GM12878 (cell line): Measurements from ENCODE around the gene LEUTX. TPM values are rescaled to one million over a fixed set of nuclear protein-coding genes. Genes with fewer than 3 reads are reported as not detected.
A peak's percentile ranks its signal among the peaks of the same experiment; 100 is the strongest.

Experiments used
- CBFB ChIP-seq: IDR thresholded peaks from 2 replicates; pipeline ENCODE4 v1.6.1; 2016; ENCODE audit warnings: antibody characterized with exemption, low read depth
- ESRRA ChIP-seq: IDR thresholded peaks from 2 replicates; pipeline ENCODE4 v1.6.1; 2012; ENCODE audit warnings: mild to moderate bottlenecking, low read length, improper control_type of control experiment
- ETV6 ChIP-seq, 2 experiments: fragments of 450-650 bp in 1 of 2; IDR thresholded peaks in 1 of 2; conservative IDR thresholded peaks in 1 of 2; 2 replicates each; pipeline ENCODE4 v1.6.1; 2014; ENCODE audit warnings: antibody characterized with exemption in 1 of 2, borderline replicate concordance in 1 of 2, low read depth in 1 of 2, mild to moderate bottlenecking in 1 of 2, moderate library complexity in 1 of 2
- EZH2 ChIP-seq: IDR thresholded peaks from 2 replicates; pipeline ENCODE4 v1.6.1; 2012; ENCODE audit warnings: low read depth, mild to moderate bottlenecking, control low read depth, inconsistent platforms, low read length, borderline replicate concordance; ENCODE audit not compliant: control insufficient read depth
- GABPA ChIP-seq: IDR thresholded peaks from 2 replicates; pipeline ENCODE4 v1.6.1; 2014; ENCODE audit warnings: antibody characterized with exemption, low read depth, mild to moderate bottlenecking, inconsistent platforms
- HDAC6 ChIP-seq: fragments of 200-600 bp; sonication (generic); IDR thresholded peaks from one replicate; pipeline ENCODE4 v1.8.0; 2017; ENCODE audit warnings: antibody characterized with exemption; ENCODE audit not compliant: unreplicated experiment
- IKZF1 ChIP-seq: fragments of 450-650 bp; conservative IDR thresholded peaks from 2 replicates; pipeline ENCODE4 v1.6.1; 2017; ENCODE audit warnings: antibody characterized with exemption, mild to moderate bottlenecking
- JUND ChIP-seq: IDR thresholded peaks from 2 replicates; pipeline ENCODE4 v1.6.1; 2012; ENCODE audit warnings: low read depth, mild to moderate bottlenecking, low read length, improper control_type of control experiment, moderate library complexity
- NFIC ChIP-seq: IDR thresholded peaks from 2 replicates; pipeline ENCODE4 v1.6.1; 2012; ENCODE audit warnings: low read depth, mild to moderate bottlenecking, inconsistent platforms, low read length, moderate library complexity
- RB1 ChIP-seq: fragments of 450-650 bp; formaldehyde crosslinking; IDR thresholded peaks from 2 replicates; pipeline ENCODE4 v1.6.1; 2017; ENCODE audit warnings: mild to moderate bottlenecking, borderline replicate concordance
- SRF ChIP-seq, 2 experiments: IDR thresholded peaks; 2 replicates each; pipeline ENCODE4 v1.6.1; 2011; ENCODE audit warnings: low read depth in 2 of 2, low read length in 2 of 2, mild to moderate bottlenecking in 1 of 2, moderate library complexity in 1 of 2
- SUZ12 ChIP-seq: fragments of 200-600 bp; sonication (generic); IDR thresholded peaks from one replicate; pipeline ENCODE4 v1.6.1; 2018; ENCODE audit warnings: antibody characterized with exemption, mild to moderate bottlenecking; ENCODE audit not compliant: unreplicated experiment
- polyA plus RNA-seq, 11 experiments: library from polyadenylated mRNA; depleted of rRNA in 4 of 11; unstranded in 6 of 11; stranded (reverse) in 5 of 11; fragments of >200 nt; fragmentation: Nextera tagmentation in 4 of 11; fragmentation: Illumina TruSeq in 1 of 11; extraction: Ambion mirVana in 4 of 11; extraction: Trizol in 1 of 11; gene quantifications; 1 replicate in 1 of 11; 2 replicates in 10 of 11; pipeline versions ENCODE4 v1.2.1 to v1.2.3, GENCODE V29; 2011 to 2016; ENCODE audit warnings: inconsistent platforms in 2 of 11, missing spikeins in 2 of 11, low read depth in 1 of 11
- total RNA-seq, 4 experiments: library from RNA; depleted of rRNA in 3 of 4; stranded (reverse); fragments of >200 nt in 3 of 4; fragmentation: Illumina TruSeq in 1 of 4; extraction: Trizol in 1 of 4; gene quantifications; 2 replicates each; pipeline versions ENCODE4 v1.2.1 to v1.2.3, GENCODE V29; 2013 to 2021
- TF ChIP-seq, protein P1 (sequence below): IDR thresholded peaks from 2 replicates; pipeline ENCODE4 v1.6.1; 2011; ENCODE audit warnings: mild to moderate bottlenecking, low read depth, low read length, moderate library complexity; ENCODE audit not compliant: insufficient replicate concordance
- TF ChIP-seq, protein P2 (sequence below): IDR thresholded peaks from 2 replicates; pipeline ENCODE4 v1.6.1; 2012; ENCODE audit warnings: improper control_type of control experiment, low read depth, low read length; ENCODE audit not compliant: insufficient replicate concordance
- TF ChIP-seq, protein P3 (sequence below): fragments of 450-650 bp; formaldehyde crosslinking; IDR thresholded peaks from 2 replicates; pipeline ENCODE4 v1.4.0; 2020; ENCODE audit warnings: mild to moderate bottlenecking, moderate library complexity
- TF ChIP-seq, protein P4 (sequence below): IDR thresholded peaks from 2 replicates; pipeline ENCODE4 v1.6.1; 2011; ENCODE audit warnings: low read depth, low read length, improper control_type of control experiment, borderline replicate concordance

Gene LEUTX
- total and polyA plus RNA-seq, 10 of the 15 experiments (the other 5 are each of a cell fraction or from before 2014, with no cell fraction given) = 0.29 to 0.46 (median 0.40) TPM; not detected in 4

DNA sequence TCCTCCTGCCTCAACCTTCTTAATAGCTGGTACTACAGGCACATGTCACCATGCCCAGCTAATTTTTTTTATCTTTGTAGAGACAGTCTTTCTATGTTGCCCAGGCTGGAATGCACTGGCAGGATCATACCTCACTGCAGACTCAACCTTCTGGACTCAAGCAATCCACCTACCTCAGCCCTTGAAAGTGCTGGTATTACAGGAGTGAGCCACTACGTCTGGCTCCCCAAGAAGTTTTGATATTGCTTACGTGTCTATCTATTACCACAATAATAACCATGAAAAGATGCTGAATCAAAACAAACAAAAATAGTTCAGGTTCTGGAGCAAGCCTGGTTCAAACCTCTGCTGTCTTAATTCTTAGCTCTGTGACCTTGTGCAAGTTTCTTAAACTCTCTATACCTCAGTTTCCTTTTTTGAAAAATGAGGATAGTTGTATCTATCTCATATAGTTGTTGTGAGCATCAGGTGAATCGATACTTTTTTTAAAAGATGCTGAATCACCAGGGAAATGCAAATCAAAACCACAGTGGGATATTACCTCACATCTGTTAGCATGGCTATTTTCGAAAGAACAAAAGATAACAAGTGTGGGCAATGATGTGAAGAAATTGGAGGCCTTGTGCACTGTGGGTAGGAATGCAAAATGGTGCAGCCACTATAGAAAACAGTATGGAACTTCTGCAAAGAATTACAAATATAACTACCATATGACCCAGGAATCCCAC is 19.0 kb upstream of the LEUTX start (continued):
- TF ChIP-seq, protein P1, sequence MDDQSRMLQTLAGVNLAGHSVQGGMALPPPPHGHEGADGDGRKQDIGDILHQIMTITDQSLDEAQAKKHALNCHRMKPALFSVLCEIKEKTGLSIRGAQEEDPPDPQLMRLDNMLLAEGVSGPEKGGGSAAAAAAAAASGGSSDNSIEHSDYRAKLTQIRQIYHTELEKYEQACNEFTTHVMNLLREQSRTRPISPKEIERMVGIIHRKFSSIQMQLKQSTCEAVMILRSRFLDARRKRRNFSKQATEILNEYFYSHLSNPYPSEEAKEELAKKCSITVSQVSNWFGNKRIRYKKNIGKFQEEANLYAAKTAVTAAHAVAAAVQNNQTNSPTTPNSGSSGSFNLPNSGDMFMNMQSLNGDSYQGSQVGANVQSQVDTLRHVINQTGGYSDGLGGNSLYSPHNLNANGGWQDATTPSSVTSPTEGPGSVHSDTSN = no peak
- TF ChIP-seq JUND (no peak), EZH2 (no peak), IKZF1 (0 out of 2 replicates have a peak, but pooled peaks have one; percentile 61), NFIC (peak; percentile 87), SRF (IDR thresholded peaks at IDR 0.05; ENCODE audit: low read depth in 2 of 2, low read length in 2 of 2) (no peak), GABPA (0 out of 2 replicates have a peak, but pooled peaks have one; percentile 11), SUZ12 (no peak), CBFB (0 out of 2 replicates have a peak, but pooled peaks have one; percentile 54), HDAC6 (no peak), RB1 (no peak), ESRRA (no peak), ETV6 (conservative IDR thresholded peaks at IDR 0.05 in 1 of 2, IDR thresholded peaks at IDR 0.05 in 1 of 2; ENCODE audit: borderline replicate concordance in 1 of 2, low read depth in 1 of 2) (peak in 1 of 2 experiments; percentile 71; a peak in 1 of 4 replicates)
- TF ChIP-seq, protein P2, sequence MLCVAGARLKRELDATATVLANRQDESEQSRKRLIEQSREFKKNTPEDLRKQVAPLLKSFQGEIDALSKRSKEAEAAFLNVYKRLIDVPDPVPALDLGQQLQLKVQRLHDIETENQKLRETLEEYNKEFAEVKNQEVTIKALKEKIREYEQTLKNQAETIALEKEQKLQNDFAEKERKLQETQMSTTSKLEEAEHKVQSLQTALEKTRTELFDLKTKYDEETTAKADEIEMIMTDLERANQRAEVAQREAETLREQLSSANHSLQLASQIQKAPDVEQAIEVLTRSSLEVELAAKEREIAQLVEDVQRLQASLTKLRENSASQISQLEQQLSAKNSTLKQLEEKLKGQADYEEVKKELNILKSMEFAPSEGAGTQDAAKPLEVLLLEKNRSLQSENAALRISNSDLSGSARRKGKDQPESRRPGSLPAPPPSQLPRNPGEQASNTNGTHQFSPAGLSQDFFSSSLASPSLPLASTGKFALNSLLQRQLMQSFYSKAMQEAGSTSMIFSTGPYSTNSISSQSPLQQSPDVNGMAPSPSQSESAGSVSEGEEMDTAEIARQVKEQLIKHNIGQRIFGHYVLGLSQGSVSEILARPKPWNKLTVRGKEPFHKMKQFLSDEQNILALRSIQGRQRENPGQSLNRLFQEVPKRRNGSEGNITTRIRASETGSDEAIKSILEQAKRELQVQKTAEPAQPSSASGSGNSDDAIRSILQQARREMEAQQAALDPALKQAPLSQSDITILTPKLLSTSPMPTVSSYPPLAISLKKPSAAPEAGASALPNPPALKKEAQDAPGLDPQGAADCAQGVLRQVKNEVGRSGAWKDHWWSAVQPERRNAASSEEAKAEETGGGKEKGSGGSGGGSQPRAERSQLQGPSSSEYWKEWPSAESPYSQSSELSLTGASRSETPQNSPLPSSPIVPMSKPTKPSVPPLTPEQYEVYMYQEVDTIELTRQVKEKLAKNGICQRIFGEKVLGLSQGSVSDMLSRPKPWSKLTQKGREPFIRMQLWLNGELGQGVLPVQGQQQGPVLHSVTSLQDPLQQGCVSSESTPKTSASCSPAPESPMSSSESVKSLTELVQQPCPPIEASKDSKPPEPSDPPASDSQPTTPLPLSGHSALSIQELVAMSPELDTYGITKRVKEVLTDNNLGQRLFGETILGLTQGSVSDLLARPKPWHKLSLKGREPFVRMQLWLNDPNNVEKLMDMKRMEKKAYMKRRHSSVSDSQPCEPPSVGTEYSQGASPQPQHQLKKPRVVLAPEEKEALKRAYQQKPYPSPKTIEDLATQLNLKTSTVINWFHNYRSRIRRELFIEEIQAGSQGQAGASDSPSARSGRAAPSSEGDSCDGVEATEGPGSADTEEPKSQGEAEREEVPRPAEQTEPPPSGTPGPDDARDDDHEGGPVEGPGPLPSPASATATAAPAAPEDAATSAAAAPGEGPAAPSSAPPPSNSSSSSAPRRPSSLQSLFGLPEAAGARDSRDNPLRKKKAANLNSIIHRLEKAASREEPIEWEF = peak; percentile 84
- TF ChIP-seq, protein P3, sequence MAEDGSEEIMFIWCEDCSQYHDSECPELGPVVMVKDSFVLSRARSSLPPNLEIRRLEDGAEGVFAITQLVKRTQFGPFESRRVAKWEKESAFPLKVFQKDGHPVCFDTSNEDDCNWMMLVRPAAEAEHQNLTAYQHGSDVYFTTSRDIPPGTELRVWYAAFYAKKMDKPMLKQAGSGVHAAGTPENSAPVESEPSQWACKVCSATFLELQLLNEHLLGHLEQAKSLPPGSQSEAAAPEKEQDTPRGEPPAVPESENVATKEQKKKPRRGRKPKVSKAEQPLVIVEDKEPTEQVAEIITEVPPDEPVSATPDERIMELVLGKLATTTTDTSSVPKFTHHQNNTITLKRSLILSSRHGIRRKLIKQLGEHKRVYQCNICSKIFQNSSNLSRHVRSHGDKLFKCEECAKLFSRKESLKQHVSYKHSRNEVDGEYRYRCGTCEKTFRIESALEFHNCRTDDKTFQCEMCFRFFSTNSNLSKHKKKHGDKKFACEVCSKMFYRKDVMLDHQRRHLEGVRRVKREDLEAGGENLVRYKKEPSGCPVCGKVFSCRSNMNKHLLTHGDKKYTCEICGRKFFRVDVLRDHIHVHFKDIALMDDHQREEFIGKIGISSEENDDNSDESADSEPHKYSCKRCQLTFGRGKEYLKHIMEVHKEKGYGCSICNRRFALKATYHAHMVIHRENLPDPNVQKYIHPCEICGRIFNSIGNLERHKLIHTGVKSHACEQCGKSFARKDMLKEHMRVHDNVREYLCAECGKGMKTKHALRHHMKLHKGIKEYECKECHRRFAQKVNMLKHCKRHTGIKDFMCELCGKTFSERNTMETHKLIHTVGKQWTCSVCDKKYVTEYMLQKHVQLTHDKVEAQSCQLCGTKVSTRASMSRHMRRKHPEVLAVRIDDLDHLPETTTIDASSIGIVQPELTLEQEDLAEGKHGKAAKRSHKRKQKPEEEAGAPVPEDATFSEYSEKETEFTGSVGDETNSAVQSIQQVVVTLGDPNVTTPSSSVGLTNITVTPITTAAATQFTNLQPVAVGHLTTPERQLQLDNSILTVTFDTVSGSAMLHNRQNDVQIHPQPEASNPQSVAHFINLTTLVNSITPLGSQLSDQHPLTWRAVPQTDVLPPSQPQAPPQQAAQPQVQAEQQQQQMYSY (CRISPR knock-in tag) = no peak
- TF ChIP-seq, protein P4, sequence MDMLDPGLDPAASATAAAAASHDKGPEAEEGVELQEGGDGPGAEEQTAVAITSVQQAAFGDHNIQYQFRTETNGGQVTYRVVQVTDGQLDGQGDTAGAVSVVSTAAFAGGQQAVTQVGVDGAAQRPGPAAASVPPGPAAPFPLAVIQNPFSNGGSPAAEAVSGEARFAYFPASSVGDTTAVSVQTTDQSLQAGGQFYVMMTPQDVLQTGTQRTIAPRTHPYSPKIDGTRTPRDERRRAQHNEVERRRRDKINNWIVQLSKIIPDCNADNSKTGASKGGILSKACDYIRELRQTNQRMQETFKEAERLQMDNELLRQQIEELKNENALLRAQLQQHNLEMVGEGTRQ = no peak
